Parietal lobe (tissue), 1 donor: Measurements from ENCODE around the gene DOC2B. TPM values are rescaled to one million over a fixed set of nuclear protein-coding genes. Genes with fewer than 3 reads are reported as not detected.

ENCODE experiments used
- total RNA-seq: library from RNA; depleted of rRNA; stranded (reverse); fragments of >200 nt; gene quantifications from one replicate; pipeline ENCODE4 v1.2.3, GENCODE V29; 2014

The DOC2B gene
- total RNA-seq: 43.2 TPM

DNA sequence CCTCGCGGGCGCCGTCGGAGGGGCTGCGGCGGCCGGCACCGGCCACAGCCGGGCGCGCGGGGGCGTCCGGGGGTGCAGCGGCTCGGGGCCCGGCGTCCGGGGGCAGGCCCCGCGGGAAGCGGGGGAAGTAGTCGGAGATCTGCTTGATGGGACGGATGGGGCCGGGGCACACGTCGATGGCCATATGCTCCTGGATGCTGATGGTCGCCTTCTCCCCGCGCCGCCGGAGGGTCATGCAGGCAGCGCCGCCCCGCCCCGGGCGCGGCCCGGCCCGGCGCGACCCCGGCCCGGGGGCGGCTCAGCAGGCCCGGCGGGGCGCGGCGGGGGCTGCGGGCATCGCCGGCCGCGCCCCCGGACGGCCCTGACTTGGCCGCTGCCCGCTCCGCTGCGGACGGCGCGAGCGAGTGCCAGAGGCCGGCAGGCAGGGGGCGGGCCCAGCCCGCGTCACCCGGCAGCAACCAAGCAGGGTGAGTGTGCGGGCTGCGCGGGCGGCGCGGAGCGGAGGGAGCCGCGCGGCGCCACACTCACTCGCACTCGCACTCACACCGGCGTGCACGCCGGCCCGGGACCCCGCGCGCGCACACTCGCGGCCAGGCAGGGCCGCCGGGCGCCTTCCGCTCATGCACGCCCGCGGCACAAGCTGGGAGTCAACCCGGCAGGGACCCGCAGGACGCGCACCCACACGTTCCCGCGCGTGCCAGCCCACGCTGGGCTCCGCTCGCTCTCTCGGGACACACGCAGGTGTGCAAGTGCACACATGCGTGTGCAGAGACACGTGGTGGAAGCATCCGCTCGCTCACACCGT lies at the start of gene DOC2B:
TSS of gene DOC2B (minus strand) at position 406 of the 805 bp plus-strand sequence. CDS start at position 235, 171 bp downstream.

DNA sequence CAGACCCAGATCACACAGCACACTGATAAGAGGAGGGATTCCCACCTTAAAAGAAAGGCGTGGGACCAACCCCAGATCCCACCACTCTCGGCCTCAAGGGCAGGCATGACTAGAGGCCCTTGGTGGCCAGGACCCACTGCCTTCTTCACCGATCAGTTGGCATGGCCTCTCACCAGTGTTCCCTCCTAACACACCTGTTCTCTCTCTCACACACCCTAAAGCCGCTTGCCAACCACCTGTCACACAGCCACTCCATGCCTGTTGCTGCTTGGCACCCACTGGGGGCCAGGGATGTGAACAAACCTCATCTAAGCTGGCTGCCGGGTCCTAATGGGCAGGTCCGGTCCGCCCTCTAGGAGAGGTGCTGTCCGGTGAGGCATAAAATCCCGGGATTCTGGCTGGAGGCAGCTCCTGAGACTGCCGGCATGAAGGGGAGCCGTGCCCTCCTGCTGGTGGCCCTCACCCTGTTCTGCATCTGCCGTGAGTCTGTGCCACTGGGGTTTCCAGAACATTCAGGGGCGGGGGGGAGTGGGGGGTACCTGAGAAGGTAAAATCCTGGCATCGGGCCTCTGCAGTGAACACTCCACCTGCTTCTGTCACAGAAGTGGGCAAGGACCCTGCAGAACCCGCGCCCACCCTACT lies 44.2 kb downstream of the DOC2B start, which contains the start of gene SCGB1C2:
TSS of gene SCGB1C2 (plus strand) at position 404 of the 642 bp plus-strand sequence. CDS start at position 426, 22 bp downstream.

Other genes with a start within 250 kb of the DOC2B start
- gene SCGB1C2, start 44.1 kb downstream of the DOC2B start, total RNA-seq: not detected
- 5.6 TPM for gene RPH3AL, start 171.2 kb upstream of the DOC2B start, total RNA-seq